Panc1 (cell line): ENCODE data around the gene SEMA7A. TPM values are rescaled to one million over a fixed set of nuclear protein-coding genes. Genes with fewer than 3 reads are reported as not detected.

Source experiments
- ATAC-seq: fragments of 200-7000 bp; cut with Tn5 transposase; 2 replicates; pipeline ENCODE4 v1.9.1; 2020; ENCODE audit warnings: mild to moderate bottlenecking, moderate library complexity
- BruUV-seq: library from RNA; stranded (reverse); fragments of 400-500 nt; replicated peaks from 2 replicates; lab custom pipeline; 2021; lab: Mats Ljungman, UMichigan
- CTCF ChIA-PET: fragments of 300-600 bp; sonication (Branson Sonifier 250); formaldehyde crosslinking; loops from one replicate; lab custom pipeline; 2022; ENCODE audit warnings: antibody characterized with exemption; lab: Charles Lee
- POLR2A ChIA-PET: fragments of 300-600 bp; sonication (Branson Sonifier 250); formaldehyde crosslinking; loops from one replicate; lab custom pipeline; 2022; ENCODE audit warnings: antibody characterized with exemption; lab: Charles Lee
- DNase-seq: peaks from one replicate; pipeline ENCODE4 v3.0.0-alpha.2; 2010; ENCODE audit warnings: low read depth, low spot score
- H3K27ac ChIP-seq: 2 replicates; pipeline ENCODE4 v1.5.1; 2011; ENCODE audit warnings: mild to moderate bottlenecking, low read length, inconsistent platforms
- H3K27me3 ChIP-seq: fragments of 200-500 bp; sonication (Bioruptor generic); 2 replicates; pipeline ENCODE4 v1.6.0; 2014; ENCODE audit warnings: low read length, inconsistent platforms; ENCODE audit not compliant: control insufficient read depth, insufficient read depth
- H3K36me3 ChIP-seq: fragments of 200-500 bp; sonication (Bioruptor generic); 2 replicates; pipeline ENCODE4 v1.5.1; 2014; ENCODE audit warnings: inconsistent platforms, mild to moderate bottlenecking, low read length, moderate library complexity; ENCODE audit not compliant: control insufficient read depth, insufficient read depth
- H3K4me1 ChIP-seq: 2 replicates; pipeline ENCODE4 v1.5.1; 2011; ENCODE audit warnings: inconsistent platforms, mild to moderate bottlenecking, low read length, moderate library complexity; ENCODE audit not compliant: control insufficient read depth, insufficient read depth
- H3K4me3 ChIP-seq, 2 experiments: 2 replicates each; pipeline ENCODE4 v1.5.1; 2011 to 2012; ENCODE audit warnings: low read depth in 2 of 2, low read length in 2 of 2, mild to moderate bottlenecking in 2 of 2, inconsistent platforms in 1 of 2, moderate library complexity in 1 of 2
- H3K9me3 ChIP-seq: fragments of 200-500 bp; sonication (Bioruptor generic); 2 replicates; pipeline ENCODE4 v1.5.1; 2014; ENCODE audit warnings: low read depth, mild to moderate bottlenecking, inconsistent platforms, low read length, moderate library complexity; ENCODE audit not compliant: control insufficient read depth, insufficient read depth
- POLR2AphosphoS5 ChIP-seq: IDR thresholded peaks from 2 replicates; pipeline ENCODE4 v1.6.1; 2012; ENCODE audit warnings: mild to moderate bottlenecking, low read depth, low read length, moderate library complexity
- SIN3A ChIP-seq: IDR thresholded peaks from 2 replicates; pipeline ENCODE4 v1.6.1; 2012; ENCODE audit warnings: low read depth, mild to moderate bottlenecking, low read length, moderate library complexity, borderline replicate concordance; ENCODE audit not compliant: insufficient read depth
- TCF7L2 ChIP-seq: IDR thresholded peaks from 2 replicates; pipeline ENCODE4 v1.6.1; 2011; ENCODE audit warnings: mild to moderate bottlenecking, low read depth, low read length, inconsistent platforms
- in situ Hi-C: cut with HindIII; loops from 2 replicates; pipeline ENCODE4 v1.10.0; 2016; ENCODE audit warnings: low sequenced_read_pairs, low pct_unique_long_range_greater_than_20kb
- intact Hi-C: fragments of 100-400 bp; cut with micrococcal nuclease; formaldehyde crosslinking; loops from one replicate; pipeline ENCODE4 v1.10.0; 2022; ENCODE audit not compliant: unreplicated experiment
- total RNA-seq: library from RNA; stranded (reverse); gene quantifications from one replicate; pipeline ENCODE4 v1.2.1, GENCODE V29; 2021; ENCODE audit not compliant: unreplicated experiment
- TF ChIP-seq, protein P1 (sequence below), 2 experiments: IDR thresholded peaks; 2 replicates each; pipeline ENCODE4 v1.6.1; 2011 to 2012; ENCODE audit warnings: low read depth in 2 of 2, control low read depth in 1 of 2, low read length in 1 of 2, mild to moderate bottlenecking in 1 of 2, moderate library complexity in 1 of 2; ENCODE audit not compliant: insufficient read depth in 1 of 2
- TF ChIP-seq, protein P2 (sequence below): fragments of 450-650 bp; IDR thresholded peaks from 2 replicates; pipeline ENCODE4 v1.5.1; 2017; ENCODE audit warnings: mild to moderate bottlenecking

SEMA7A gene
- total RNA-seq, 1 experiment from 2014 or later, result 11.2 TPM

DNA sequence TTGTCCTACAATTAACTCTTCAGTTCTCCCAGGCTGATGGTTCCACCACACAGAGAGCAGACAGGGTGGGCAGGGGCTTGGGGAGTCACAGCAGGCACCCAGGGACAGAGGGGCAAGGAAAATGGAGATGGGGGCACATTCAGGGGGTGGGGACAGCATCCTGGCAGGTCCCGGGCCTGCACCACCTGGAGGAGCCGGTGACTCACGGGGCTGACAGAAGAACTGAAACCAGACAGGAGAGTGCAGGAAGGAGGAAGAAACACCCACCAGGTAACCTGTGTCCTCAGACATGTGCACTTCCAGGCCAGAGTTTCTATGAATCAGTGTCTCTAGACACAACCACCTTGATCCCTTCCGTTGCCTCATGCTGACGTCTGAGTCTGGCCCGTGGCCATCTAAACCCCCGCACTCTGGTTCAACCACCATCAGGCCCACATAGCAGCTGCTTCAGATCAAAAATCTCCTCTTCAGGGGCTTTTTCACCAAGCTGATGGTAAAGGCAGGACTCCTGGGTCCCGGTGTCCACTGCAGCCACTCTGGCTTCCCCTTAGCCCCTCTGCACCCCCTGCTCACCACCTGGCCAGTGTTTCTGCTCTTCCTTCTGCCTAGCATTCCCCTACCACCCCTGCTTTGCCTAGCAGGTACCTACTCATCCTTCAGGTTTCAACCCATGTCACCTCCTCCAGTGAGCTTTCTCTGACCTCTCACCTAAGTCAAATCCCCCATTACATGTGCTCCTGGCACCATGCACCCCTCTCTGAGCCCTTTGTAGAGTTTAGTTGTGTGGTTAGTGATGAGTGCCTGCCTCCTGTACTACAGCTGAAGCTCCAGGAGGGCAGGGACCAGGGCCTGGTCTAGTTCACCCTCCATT is 49.8 kb downstream of the SEMA7A start:
- Histone ChIP-seq H3K4me3 (no peak overlapping the region), H3K36me3 (no peaks in the 10 kb centered on the region), H3K9me3 (no peaks in the 10 kb centered on the region), H3K27me3 (no peaks in the 10 kb centered on the region), H3K4me1 (peaks cover 39% of the 10 kb centered on the region), H3K27ac (peak overlapping the region; percentile 37; the same call in 1 of the 2 replicates)
- ChIA-PET POLR2A (interaction anchor here (0.6 kb wide), 1 partner anchor 389 kb away, joined by 4 read pairs; the partner anchor contains the start of gene PML), CTCF (interaction anchor here (0.6 to 1.5 kb wide), 2 partner anchors 47 to 55 kb away, joined by 5 read pairs; no protein-coding TSS in a partner anchor)
- no peak for DNase-seq
- in situ Hi-C loops (no loop called here), intact Hi-C loops (loop anchor here (5.0 kb wide), 1 partner anchor 158 kb away; the partner anchor contains the start of gene ARID3B)
- ATAC-seq, result no peak
- TF ChIP-seq, protein P1, sequence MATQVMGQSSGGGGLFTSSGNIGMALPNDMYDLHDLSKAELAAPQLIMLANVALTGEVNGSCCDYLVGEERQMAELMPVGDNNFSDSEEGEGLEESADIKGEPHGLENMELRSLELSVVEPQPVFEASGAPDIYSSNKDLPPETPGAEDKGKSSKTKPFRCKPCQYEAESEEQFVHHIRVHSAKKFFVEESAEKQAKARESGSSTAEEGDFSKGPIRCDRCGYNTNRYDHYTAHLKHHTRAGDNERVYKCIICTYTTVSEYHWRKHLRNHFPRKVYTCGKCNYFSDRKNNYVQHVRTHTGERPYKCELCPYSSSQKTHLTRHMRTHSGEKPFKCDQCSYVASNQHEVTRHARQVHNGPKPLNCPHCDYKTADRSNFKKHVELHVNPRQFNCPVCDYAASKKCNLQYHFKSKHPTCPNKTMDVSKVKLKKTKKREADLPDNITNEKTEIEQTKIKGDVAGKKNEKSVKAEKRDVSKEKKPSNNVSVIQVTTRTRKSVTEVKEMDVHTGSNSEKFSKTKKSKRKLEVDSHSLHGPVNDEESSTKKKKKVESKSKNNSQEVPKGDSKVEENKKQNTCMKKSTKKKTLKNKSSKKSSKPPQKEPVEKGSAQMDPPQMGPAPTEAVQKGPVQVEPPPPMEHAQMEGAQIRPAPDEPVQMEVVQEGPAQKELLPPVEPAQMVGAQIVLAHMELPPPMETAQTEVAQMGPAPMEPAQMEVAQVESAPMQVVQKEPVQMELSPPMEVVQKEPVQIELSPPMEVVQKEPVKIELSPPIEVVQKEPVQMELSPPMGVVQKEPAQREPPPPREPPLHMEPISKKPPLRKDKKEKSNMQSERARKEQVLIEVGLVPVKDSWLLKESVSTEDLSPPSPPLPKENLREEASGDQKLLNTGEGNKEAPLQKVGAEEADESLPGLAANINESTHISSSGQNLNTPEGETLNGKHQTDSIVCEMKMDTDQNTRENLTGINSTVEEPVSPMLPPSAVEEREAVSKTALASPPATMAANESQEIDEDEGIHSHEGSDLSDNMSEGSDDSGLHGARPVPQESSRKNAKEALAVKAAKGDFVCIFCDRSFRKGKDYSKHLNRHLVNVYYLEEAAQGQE (IDR thresholded peaks at IDR 0.05; ENCODE audit: insufficient read depth in 1 of 2, low read depth in 2 of 2, low read length in 1 of 2), result no peak
- TF ChIP-seq, protein P2, sequence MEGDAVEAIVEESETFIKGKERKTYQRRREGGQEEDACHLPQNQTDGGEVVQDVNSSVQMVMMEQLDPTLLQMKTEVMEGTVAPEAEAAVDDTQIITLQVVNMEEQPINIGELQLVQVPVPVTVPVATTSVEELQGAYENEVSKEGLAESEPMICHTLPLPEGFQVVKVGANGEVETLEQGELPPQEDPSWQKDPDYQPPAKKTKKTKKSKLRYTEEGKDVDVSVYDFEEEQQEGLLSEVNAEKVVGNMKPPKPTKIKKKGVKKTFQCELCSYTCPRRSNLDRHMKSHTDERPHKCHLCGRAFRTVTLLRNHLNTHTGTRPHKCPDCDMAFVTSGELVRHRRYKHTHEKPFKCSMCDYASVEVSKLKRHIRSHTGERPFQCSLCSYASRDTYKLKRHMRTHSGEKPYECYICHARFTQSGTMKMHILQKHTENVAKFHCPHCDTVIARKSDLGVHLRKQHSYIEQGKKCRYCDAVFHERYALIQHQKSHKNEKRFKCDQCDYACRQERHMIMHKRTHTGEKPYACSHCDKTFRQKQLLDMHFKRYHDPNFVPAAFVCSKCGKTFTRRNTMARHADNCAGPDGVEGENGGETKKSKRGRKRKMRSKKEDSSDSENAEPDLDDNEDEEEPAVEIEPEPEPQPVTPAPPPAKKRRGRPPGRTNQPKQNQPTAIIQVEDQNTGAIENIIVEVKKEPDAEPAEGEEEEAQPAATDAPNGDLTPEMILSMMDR, result no peak
- TF ChIP-seq POLR2AphosphoS5 (no peak), SIN3A (no peak), TCF7L2 (no peak)
- no TSS peak for BruUV-seq

DNA sequence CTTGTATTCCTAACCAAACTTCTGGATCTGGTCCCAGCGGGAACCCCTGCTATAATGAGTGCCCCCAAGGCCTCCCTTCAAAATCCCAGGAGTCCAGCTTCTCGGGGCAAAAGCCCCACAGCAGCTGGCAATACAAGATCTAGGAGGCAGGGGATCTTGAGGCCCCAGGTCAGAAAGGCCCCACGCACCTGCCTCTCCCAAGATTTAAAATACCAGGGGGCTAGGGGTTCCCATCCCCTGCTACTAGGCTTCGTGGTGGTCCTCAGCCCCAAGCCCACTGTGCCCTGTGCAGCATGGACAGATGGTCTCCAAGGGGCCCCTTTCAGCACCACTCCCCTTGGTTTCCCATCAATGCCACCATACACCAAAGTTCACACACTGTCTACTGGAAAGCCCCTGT is 50.5 kb downstream of the SEMA7A start:
- no peaks in the 10 kb centered on the region for H3K27me3 ChIP-seq
- ChIA-PET POLR2A (no interaction called here), CTCF (no interaction called here)
- no TSS peak for BruUV-seq
- no peak overlapping the region for H3K27ac ChIP-seq
- ATAC-seq (no peak), DNase-seq (no peak)
- intact Hi-C loops, result loop anchor here (5.0 kb wide), 1 partner anchor 159 kb away; the partner anchor contains the start of gene ARID3B
- in situ Hi-C loops, result no loop called here
- no peaks in the 10 kb centered on the region for H3K9me3 ChIP-seq
- peaks cover 34% of the 10 kb centered on the region for H3K4me1 ChIP-seq
- no peak overlapping the region for H3K4me3 ChIP-seq
- no peaks in the 10 kb centered on the region for H3K36me3 ChIP-seq
- no peak for TF ChIP-seq SIN3A
- no peak for TF ChIP-seq TCF7L2
- no peak for TF ChIP-seq POLR2AphosphoS5
- TF ChIP-seq, protein P1 (IDR thresholded peaks at IDR 0.05; ENCODE audit: insufficient read depth in 1 of 2, low read depth in 2 of 2, low read length in 1 of 2), result no peak
- TF ChIP-seq, protein P2, result no peak
